ENCODE results near the gene DNASE1L2.

GRCh38 chr16:2209258-2210008 is 26.8 kb upstream of the DNASE1L2 start:
- TF ChIP-seq MAX (IDR thresholded peaks at IDR 0.05) (no peak), CTCF (IDR thresholded peaks at IDR 0.05; ENCODE audit: low read depth, low read length, missing input control) (no peak), REST (IDR thresholded peaks at IDR 0.05) (no peak), RXRA (IDR thresholded peaks at IDR 0.05) (no peak), JUND (IDR thresholded peaks at IDR 0.05) (no peak), RAD21 (IDR thresholded peaks at IDR 0.05) (no peak), GABPA (IDR thresholded peaks at IDR 0.05 in 1 of 2, conservative IDR thresholded peaks at IDR 0.05 in 1 of 2) (no peak), TAF1 (conservative IDR thresholded peaks at IDR 0.05) (no peak), ATF3 (IDR thresholded peaks at IDR 0.05) (no peak), SP1 (IDR thresholded peaks at IDR 0.05) (no peak)

Data from liver (tissue), 3 donors.